ENCODE results near the gene SLC25A15. TPM values are rescaled to one million over a fixed set of nuclear protein-coding genes. Genes with fewer than 3 reads are reported as not detected.
"Not testable (repeated sequence)": the region's sequence is repeated elsewhere in the genome, so short reads cannot be mapped to it uniquely, and the experiment has no call there.

Gene SLC25A15
- total RNA-seq, 2 donors from 2014 or later = 7.7 to 11.3 TPM

- DNase-seq = no peak
- intact Hi-C loops (cut with DNase I, micrococcal nuclease) = no loop called here
- ATAC-seq = no peak
Observed at GRCh38 chr13:40779049-40779448, 10.4 kb upstream of the SLC25A15 start.

GRCh38 chr13:40779796-40780285 is 9.6 kb upstream of the SLC25A15 start:
- DNase-seq (no peak), ATAC-seq (no peak)
- intact Hi-C loops (cut with DNase I, micrococcal nuclease) = no loop called here

- intact Hi-C loops (cut with DNase I, micrococcal nuclease) = no loop called here
- ATAC-seq (no peak), DNase-seq (no peak)
Observed at GRCh38 chr13:40780822-40781401, 8.5 kb upstream of the SLC25A15 start.

- intact Hi-C loops (cut with DNase I, micrococcal nuclease) = no loop called here
- ATAC-seq (no peak), DNase-seq (no peak)
Observed at GRCh38 chr13:40781717-40782116, 7.7 kb upstream of the SLC25A15 start.

GRCh38 chr13:40782971-40783370 is 6.4 kb upstream of the SLC25A15 start:
- DNase-seq; intact Hi-C loops (cut with DNase I, micrococcal nuclease); ATAC-seq: not testable (repeated sequence)

GRCh38 chr13:40784540-40784939 is 4.9 kb upstream of the SLC25A15 start:
- ATAC-seq (no peak), DNase-seq (no peak)
- intact Hi-C loops (cut with DNase I, micrococcal nuclease) = no loop called here

GRCh38 chr13:40786568-40786996 is 2.8 kb upstream of the SLC25A15 start:
- ATAC-seq (no peak), DNase-seq (no peak)
- intact Hi-C loops (cut with DNase I, micrococcal nuclease) = no loop called here

GRCh38 chr13:40787062-40787461 is 2.3 kb upstream of the SLC25A15 start:
- DNase-seq (no peak), ATAC-seq (no peak)
- intact Hi-C loops (cut with DNase I, micrococcal nuclease) = no loop called here

GRCh38 chr13:40788540-40789274 is 704 bp upstream of the SLC25A15 start:
- peak; percentile 14 for ATAC-seq
- intact Hi-C loops (cut with DNase I, micrococcal nuclease); DNase-seq: not testable (repeated sequence)

GRCh38 chr13:40790154-40790616 is 774 bp downstream of the SLC25A15 start:
- ATAC-seq (no peak), DNase-seq (no peak)
- intact Hi-C loops (cut with DNase I, micrococcal nuclease) = no loop called here

- ATAC-seq (no peak), DNase-seq (no peak)
- intact Hi-C loops (cut with DNase I, micrococcal nuclease) = no loop called here
Observed at GRCh38 chr13:40792284-40793051, 3.1 kb downstream of the SLC25A15 start.

- no peak for DNase-seq
- intact Hi-C loops (cut with DNase I, micrococcal nuclease) = no loop called here
- no peak for ATAC-seq
Observed at GRCh38 chr13:40793339-40793738, 3.9 kb downstream of the SLC25A15 start.

- DNase-seq (no peak), ATAC-seq (no peak)
- intact Hi-C loops (cut with DNase I, micrococcal nuclease) = no loop called here
Observed at GRCh38 chr13:40794414-40795368, 5.3 kb downstream of the SLC25A15 start.

- intact Hi-C loops (cut with DNase I, micrococcal nuclease) = no loop called here
- DNase-seq (no peak), ATAC-seq (no peak)
Observed at GRCh38 chr13:40796649-40797048, 7.2 kb downstream of the SLC25A15 start.

- ATAC-seq = no peak
- intact Hi-C loops (cut with DNase I, micrococcal nuclease) = no loop called here
- no peak for DNase-seq
Observed at GRCh38 chr13:40798380-40798779, 9.0 kb downstream of the SLC25A15 start.

- intact Hi-C loops (cut with DNase I, micrococcal nuclease) = no loop called here
- DNase-seq = no peak
- no peak for ATAC-seq
Observed at GRCh38 chr13:40799508-40799907, 10.1 kb downstream of the SLC25A15 start.

GRCh38 chr13:40800559-40800958 is 11.1 kb downstream of the SLC25A15 start:
- intact Hi-C loops (cut with DNase I, micrococcal nuclease) = no loop called here
- ATAC-seq = no peak

More at GRCh38 chr13:40800559-40800958, 11.1 kb downstream of the SLC25A15 start:
- DNase-seq = no peak

Data from left colon (tissue), 2 donors.